GM23338 (cell line): ENCODE data around the gene C11orf16. TPM values are rescaled to one million over a fixed set of nuclear protein-coding genes. Genes with fewer than 3 reads are reported as not detected.

ENCODE experiments used
- ATAC-seq: fragments of 200-7000 bp; cut with Tn5 transposase; 3 replicates; pipeline ENCODE4 v1.9.1; 2020
- DNase-seq: peaks from one replicate; pipeline ENCODE4 v3.0.0-alpha.2; 2015; ENCODE audit warnings: low spot score
- H2AFZ ChIP-seq: fragments of 200-600 bp; sonication (generic); 2 replicates; pipeline ENCODE4 v1.8.0; 2016; ENCODE audit warnings: antibody characterized with exemption, mild to moderate bottlenecking, moderate library complexity
- H3F3A ChIP-seq: fragments of 200-600 bp; sonication (generic); replicated peaks from 2 replicates; pipeline ENCODE4 v1.8.0; 2017; ENCODE audit warnings: antibody characterized with exemption, mixed run types, low read depth
- H3K27ac ChIP-seq: fragments of 200-600 bp; sonication (generic); 2 replicates; pipeline ENCODE4 v1.6.1; 2016; ENCODE audit warnings: low read depth
- H3K27me3 ChIP-seq: fragments of 200-600 bp; sonication (generic); 2 replicates; pipeline ENCODE4 v1.8.0; 2016; ENCODE audit warnings: mild to moderate bottlenecking, mixed run types, moderate library complexity; ENCODE audit not compliant: insufficient read depth
- H3K36me3 ChIP-seq: fragments of 200-600 bp; sonication (generic); 2 replicates; pipeline ENCODE4 v1.8.0; 2016; ENCODE audit warnings: mild to moderate bottlenecking; ENCODE audit not compliant: insufficient read depth
- H3K4me1 ChIP-seq: fragments of 200-600 bp; sonication (generic); 2 replicates; pipeline ENCODE4 v1.8.0; 2016; ENCODE audit warnings: mild to moderate bottlenecking, moderate library complexity; ENCODE audit not compliant: insufficient read depth
- H3K4me2 ChIP-seq: fragments of 200-600 bp; sonication (generic); 2 replicates; pipeline ENCODE4 v1.7.1; 2017; ENCODE audit warnings: mixed run types
- H3K4me3 ChIP-seq: fragments of 200-600 bp; sonication (generic); 2 replicates; pipeline ENCODE4 v1.6.1; 2016; ENCODE audit warnings: mixed run types
- H3K79me2 ChIP-seq: fragments of 200-600 bp; sonication (generic); replicated peaks from 2 replicates; pipeline ENCODE4 v1.8.0; 2017; ENCODE audit warnings: mild to moderate bottlenecking; ENCODE audit not compliant: insufficient read depth
- H3K9me2 ChIP-seq: fragments of 200-600 bp; sonication (generic); 2 replicates; pipeline ENCODE4 v1.8.0; 2017; ENCODE audit not compliant: insufficient read depth
- H4K20me1 ChIP-seq: fragments of 200-600 bp; sonication (generic); replicated peaks from 2 replicates; pipeline ENCODE4 v1.8.0; 2017; ENCODE audit warnings: mild to moderate bottlenecking; ENCODE audit not compliant: insufficient read depth
- H3K27ac Mint-ChIP-seq: 2 replicates; pipeline ENCODE4 v1.8.0; 2020; ENCODE audit warnings: inconsistent platforms, mild to moderate bottlenecking, moderate library complexity, mixed read lengths
- H3K27me3 Mint-ChIP-seq: 3 replicates; pipeline ENCODE4 v1.8.0; 2022; ENCODE audit warnings: low read depth, mild to moderate bottlenecking, moderate library complexity, mixed read lengths, inconsistent platforms; ENCODE audit not compliant: insufficient read depth, poor library complexity
- H3K36me3 Mint-ChIP-seq: 3 replicates; pipeline ENCODE4 v1.8.0; 2021; ENCODE audit warnings: low read depth, mild to moderate bottlenecking, inconsistent platforms, moderate library complexity, mixed read lengths
- H3K4me1 Mint-ChIP-seq: 3 replicates; pipeline ENCODE4 v1.8.0; 2020; ENCODE audit warnings: mild to moderate bottlenecking, inconsistent platforms, mixed read lengths
- H3K4me3 Mint-ChIP-seq: 3 replicates; pipeline ENCODE4 v1.8.0; 2021; ENCODE audit warnings: moderate library complexity, mild to moderate bottlenecking, inconsistent platforms, mixed read lengths
- H3K9me3 Mint-ChIP-seq: 3 replicates; pipeline ENCODE4 v1.8.0; 2020; ENCODE audit warnings: moderate library complexity, mild to moderate bottlenecking, inconsistent platforms, mixed read lengths
- CREB1 ChIP-seq: fragments of 250-450 bp; sonication (Bioruptor Pico); IDR thresholded peaks from 2 replicates; pipeline ENCODE4 v1.5.0; 2020; ENCODE audit warnings: low read depth, mild to moderate bottlenecking, moderate library complexity
- CTCF ChIP-seq, 2 experiments: fragments of 200-600 bp in 1 of 2; sonication (generic) in 1 of 2; conservative IDR thresholded peaks; 2 replicates each; pipeline versions ENCODE4 v1.5.1 to v1.6.1; 2016 to 2017; ENCODE audit warnings: antibody characterized with exemption in 2 of 2, low read depth in 2 of 2, mild to moderate bottlenecking in 2 of 2, moderate library complexity in 1 of 2
- ETS1 ChIP-seq: IDR thresholded peaks from 2 replicates; pipeline ENCODE4 v1.6.1; 2016; ENCODE audit warnings: antibody characterized with exemption
- EZH2 ChIP-seq: fragments of 200-600 bp; sonication (generic); IDR thresholded peaks from one replicate; pipeline ENCODE4 v1.8.0; 2017; ENCODE audit warnings: antibody characterized with exemption, mild to moderate bottlenecking, low read depth; ENCODE audit not compliant: unreplicated experiment
- EZH2phosphoT487 ChIP-seq: fragments of 200-600 bp; sonication (generic); IDR thresholded peaks from one replicate; pipeline ENCODE4 v1.8.1; 2018; ENCODE audit warnings: antibody characterized with exemption; ENCODE audit not compliant: unreplicated experiment
- JUNB ChIP-seq: IDR thresholded peaks from one replicate; pipeline ENCODE4 v1.6.1; 2016; ENCODE audit warnings: antibody characterized with exemption; ENCODE audit not compliant: unreplicated experiment
- NANOG ChIP-seq: IDR thresholded peaks from 2 replicates; pipeline ENCODE4 v1.6.1; 2016; ENCODE audit warnings: antibody characterized with exemption, borderline replicate concordance
- POLR2AphosphoS5 ChIP-seq: IDR thresholded peaks from 2 replicates; pipeline ENCODE4 v1.6.1; 2016; ENCODE audit warnings: antibody characterized with exemption, low read depth
- REST ChIP-seq: IDR thresholded peaks from one replicate; pipeline ENCODE4 v1.6.1; 2018; ENCODE audit warnings: antibody characterized with exemption; ENCODE audit not compliant: unreplicated experiment
- STAT1 ChIP-seq: IDR thresholded peaks from one replicate; pipeline ENCODE4 v1.6.1; 2016; ENCODE audit warnings: antibody characterized with exemption; ENCODE audit not compliant: unreplicated experiment
- ZNF114 ChIP-seq: fragments of 250-450 bp; sonication (Bioruptor Pico); IDR thresholded peaks from 2 replicates; pipeline ENCODE4 v1.5.0; 2020; ENCODE audit warnings: mild to moderate bottlenecking, moderate library complexity
- ZNF331 ChIP-seq: fragments of 250-450 bp; sonication (Bioruptor Pico); IDR thresholded peaks from 2 replicates; pipeline ENCODE4 v1.5.0; 2020; ENCODE audit warnings: low read depth, mild to moderate bottlenecking, moderate library complexity
- ZNF462 ChIP-seq: fragments of 250-450 bp; sonication (Bioruptor Pico); IDR thresholded peaks from 2 replicates; pipeline ENCODE4 v1.5.0; 2020; ENCODE audit warnings: mild to moderate bottlenecking, moderate library complexity
- polyA plus RNA-seq: library from polyadenylated mRNA; unstranded; fragments of >200 nt; fragmentation: Nextera tagmentation; extraction: Ambion mirVana; gene quantifications from 2 replicates; pipeline ENCODE4 v1.2.1, GENCODE V29; 2016
- total RNA-seq: library from RNA; depleted of rRNA; stranded (reverse); fragments of >200 nt; shearing (Covaris generic); gene quantifications from 2 replicates; pipeline ENCODE4 v1.2.3, GENCODE V29; 2014

C11orf16 gene
- total and polyA plus RNA-seq, 2 experiments from 2014 or later = not detected

GRCh38 chr11:8934742-8935488, 2.2 kb upstream of the C11orf16 start:
- Histone ChIP-seq H3K4me3 (no peak overlapping the region), H3K79me2 (no peaks in the 10 kb centered on the region), H3K4me2 (no peak overlapping the region), H3K27me3 (no peaks in the 10 kb centered on the region), H3K36me3 (no peaks in the 10 kb centered on the region), H3K4me1 (peaks cover 5% of the 10 kb centered on the region; the same call in 1 of the 2 replicates), H3K9me2 (no peaks in the 10 kb centered on the region), H3F3A (no peaks in the 10 kb centered on the region), H4K20me1 (no peaks in the 10 kb centered on the region), H2AFZ (no peak overlapping the region; the same call in 1 of the 2 replicates), H3K27ac (no peak overlapping the region)
- H3K36me3 Mint-ChIP-seq = no peaks in the 10 kb centered on the region
- H3K27me3 Mint-ChIP-seq = peaks cover 8% of the 10 kb centered on the region
- H3K4me1 Mint-ChIP-seq = peaks cover 25% of the 10 kb centered on the region
- no peak overlapping the region for H3K4me3 Mint-ChIP-seq
- no peaks in the 10 kb centered on the region for H3K9me3 Mint-ChIP-seq
- TF ChIP-seq ZNF331 (CRISPR knock-in tag) = no peak
- no peak for TF ChIP-seq CTCF (conservative IDR thresholded peaks at IDR 0.05; ENCODE audit: low read depth in 2 of 2)
- TF ChIP-seq ZNF462 (CRISPR knock-in tag) = no peak
- no peak for TF ChIP-seq EZH2phosphoT487
- no peak for TF ChIP-seq JUNB
- TF ChIP-seq CREB1 (CRISPR knock-in tag) = no peak
- no peak for TF ChIP-seq REST
- TF ChIP-seq STAT1 = no peak
- no peak for TF ChIP-seq NANOG
- no peak for TF ChIP-seq ZNF114 (CRISPR knock-in tag)
- no peak for TF ChIP-seq ETS1
- no peak for TF ChIP-seq POLR2AphosphoS5
- no peak for TF ChIP-seq EZH2
- ATAC-seq (peak; percentile 11; the same call in 2 of the 3 replicates), DNase-seq (peak; percentile 38)
- H3K27ac Mint-ChIP-seq = peak overlapping the region; percentile 11; the same call in 1 of the 2 replicates
